IMR-90 (cell line): ENCODE data around the gene BGN. TPM values are rescaled to one million over a fixed set of nuclear protein-coding genes. Genes with fewer than 3 reads are reported as not detected.

Experiments
- ATAC-seq: fragments of 200-7000 bp; cut with Tn5 transposase; 2 replicates; pipeline ENCODE4 v1.9.1; 2020; ENCODE audit warnings: low read depth, mild to moderate bottlenecking, moderate library complexity
- BruUV-seq: library from RNA; stranded (reverse); fragments of 400-500 nt; replicated peaks from 2 replicates; lab custom pipeline; 2021; lab: Mats Ljungman, UMichigan
- CTCF ChIA-PET: fragments of 300-600 bp; formaldehyde crosslinking; extraction: SDS; loops from one replicate; lab custom pipeline; 2021; ENCODE audit warnings: antibody characterized with exemption; lab: Yijun Ruan, JAX
- POLR2A ChIA-PET: fragments of 300-600 bp; sonication (Branson Sonifier 250); formaldehyde crosslinking; loops from one replicate; lab custom pipeline; 2022; ENCODE audit warnings: antibody characterized with exemption; ENCODE audit not compliant: unreplicated experiment; lab: Charles Lee
- DNase-seq: peaks from one replicate; pipeline ENCODE4 v3.0.0; 2013
- H2AFZ ChIP-seq: replicated peaks from 2 replicates; pipeline ENCODE3; 2013; ENCODE audit warnings: low read length, mild to moderate bottlenecking; ENCODE audit not compliant: poor library complexity
- H2AK5ac ChIP-seq: 2 replicates; pipeline ENCODE4 v1.6.1; 2013; ENCODE audit warnings: low read depth, low read length, inconsistent platforms
- H2AK9ac ChIP-seq: replicated peaks from 2 replicates; pipeline ENCODE3; 2013; ENCODE audit warnings: mild to moderate bottlenecking, low read depth, low read length, moderate library complexity; ENCODE audit not compliant: poor library complexity
- H2BK120ac ChIP-seq: 2 replicates; pipeline ENCODE4 v1.6.1; 2013; ENCODE audit warnings: low read depth, low read length, inconsistent platforms
- H2BK15ac ChIP-seq: 3 replicates; pipeline ENCODE4 v1.6.1; 2013; ENCODE audit warnings: low read depth, low read length, inconsistent platforms
- H2BK20ac ChIP-seq: 2 replicates; pipeline ENCODE4 v1.6.1; 2013; ENCODE audit warnings: low read depth, mild to moderate bottlenecking, inconsistent platforms, low read length, moderate library complexity
- H2BK5ac ChIP-seq: 2 replicates; pipeline ENCODE4 v1.6.1; 2013; ENCODE audit warnings: mild to moderate bottlenecking, low read depth, low read length, inconsistent platforms; ENCODE audit not compliant: poor library complexity, severe bottlenecking
- H3K14ac ChIP-seq: replicated peaks from 2 replicates; pipeline ENCODE4 v1.6.1; 2013; ENCODE audit warnings: low read depth, low read length, inconsistent platforms
- H3K18ac ChIP-seq: 2 replicates; pipeline ENCODE4 v1.6.1; 2013; ENCODE audit warnings: low read depth, low read length, control low read depth
- H3K23ac ChIP-seq: 2 replicates; pipeline ENCODE4 v1.6.1; 2013; ENCODE audit warnings: low read depth, low read length, inconsistent platforms
- H3K27ac ChIP-seq: 2 replicates; pipeline ENCODE4 v1.5.1; 2013; ENCODE audit warnings: mild to moderate bottlenecking, control low read depth, low read length; ENCODE audit not compliant: insufficient read depth
- H3K27me3 ChIP-seq: 2 replicates; pipeline ENCODE4 v1.6.1; 2013; ENCODE audit warnings: low read length; ENCODE audit not compliant: control insufficient read depth, insufficient read depth
- H3K36me3 ChIP-seq: 2 replicates; pipeline ENCODE4 v1.6.1; 2013; ENCODE audit warnings: low read length, mixed read lengths; ENCODE audit not compliant: control insufficient read depth, insufficient read depth
- H3K4ac ChIP-seq: 2 replicates; pipeline ENCODE4 v1.6.1; 2013; ENCODE audit warnings: low read depth, low read length, inconsistent platforms
- H3K4me1 ChIP-seq: 2 replicates; pipeline ENCODE4 v1.6.1; 2013; ENCODE audit warnings: low read length, mixed read lengths; ENCODE audit not compliant: control insufficient read depth, insufficient read depth
- H3K4me2 ChIP-seq: 2 replicates; pipeline ENCODE4 v1.6.1; 2013; ENCODE audit warnings: low read depth, mild to moderate bottlenecking, control low read depth, low read length, moderate library complexity
- H3K4me3 ChIP-seq: 2 replicates; pipeline ENCODE4 v1.5.1; 2013; ENCODE audit warnings: low read depth, mild to moderate bottlenecking, control low read depth, low read length, moderate library complexity; ENCODE audit not compliant: insufficient read depth
- H3K56ac ChIP-seq: 2 replicates; pipeline ENCODE4 v1.6.1; 2013; ENCODE audit warnings: low read length, inconsistent platforms; ENCODE audit not compliant: insufficient read depth; ENCODE audit errors: extremely low read depth
- H3K79me1 ChIP-seq, 2 experiments: 2 replicates each; pipeline ENCODE4 v1.6.1; 2013; ENCODE audit warnings: low read length in 2 of 2, inconsistent platforms in 1 of 2, low read depth in 1 of 2
- H3K9ac ChIP-seq: 2 replicates; pipeline ENCODE4 v1.6.1; 2013; ENCODE audit warnings: low read depth, low read length, control low read depth
- H3K9me1 ChIP-seq: 2 replicates; pipeline ENCODE4 v1.6.1; 2013; ENCODE audit warnings: low read length, inconsistent platforms; ENCODE audit not compliant: insufficient read depth
- H3K9me3 ChIP-seq: 2 replicates; pipeline ENCODE4 v1.6.1; 2013; ENCODE audit warnings: low read length; ENCODE audit not compliant: control insufficient read depth, insufficient read depth
- H4K20me1 ChIP-seq: 2 replicates; pipeline ENCODE4 v1.6.1; 2013; ENCODE audit warnings: low read length, inconsistent platforms; ENCODE audit not compliant: insufficient read depth
- H4K5ac ChIP-seq: 2 replicates; pipeline ENCODE4 v1.6.1; 2013; ENCODE audit warnings: mild to moderate bottlenecking, low read depth, low read length, control low read depth
- H4K8ac ChIP-seq, 2 experiments: 2 replicates each; pipeline ENCODE4 v1.6.1; 2013; ENCODE audit warnings: low read depth in 2 of 2, low read length in 2 of 2, control low read depth in 1 of 2, inconsistent platforms in 1 of 2
- H4K91ac ChIP-seq: 2 replicates; pipeline ENCODE4 v1.6.1; 2013; ENCODE audit warnings: low read depth, low read length, inconsistent platforms; ENCODE audit not compliant: insufficient read depth
- CHD1 ChIP-seq: IDR thresholded peaks from 2 replicates; pipeline ENCODE4 v1.6.1; 2012; ENCODE audit warnings: low read depth, low read length, improper control_type of control experiment
- FOS ChIP-seq: fragments of 150-350 bp; IDR thresholded peaks from 2 replicates; pipeline ENCODE4 v1.6.1; 2016; ENCODE audit warnings: low read depth, low read length
- MAZ ChIP-seq: IDR thresholded peaks from 2 replicates; pipeline ENCODE4 v1.6.1; 2012; ENCODE audit warnings: low read depth, mild to moderate bottlenecking, low read length, improper control_type of control experiment, moderate library complexity, borderline replicate concordance
- POLR2A ChIP-seq: IDR thresholded peaks from 2 replicates; pipeline ENCODE4 v1.6.1; 2012; ENCODE audit warnings: mild to moderate bottlenecking, low read depth, low read length
- RAD21 ChIP-seq: IDR thresholded peaks from 2 replicates; pipeline ENCODE4 v1.6.1; 2012; ENCODE audit warnings: low read length, improper control_type of control experiment
- RFX5 ChIP-seq: IDR thresholded peaks from 2 replicates; pipeline ENCODE4 v1.8.0; 2012; ENCODE audit warnings: low read depth, mild to moderate bottlenecking, low read length, moderate library complexity
- SMC3 ChIP-seq: fragments of 150-350 bp; IDR thresholded peaks from 2 replicates; pipeline ENCODE4 v1.6.1; 2016; ENCODE audit warnings: low read depth, mild to moderate bottlenecking, antibody characterized with exemption, low read length, moderate library complexity
- WGBS, 2 experiments: methylation state at CpG; one replicate each; pipeline versions ENCODE4 v1.1.5 to v1.1.7; 2013; ENCODE audit warnings: missing lambda C conversion rate in 2 of 2; ENCODE audit not compliant: insufficient read length in 1 of 2; ENCODE audit errors: extremely low coverage in 2 of 2; 5-methylcytosine and 5-hydroxymethylcytosine counted together
- dilution Hi-C: fragments of 300-500 bp; cut with HindIII; formaldehyde crosslinking; loops from one replicate; pipeline ENCODE4 v1.14.3; 2018; ENCODE audit warnings: low sequenced_read_pairs; ENCODE audit not compliant: unreplicated experiment
- in situ Hi-C: fragments of 300-500 bp; cut with MboI; formaldehyde crosslinking; loops from 3 replicates; pipeline ENCODE4 v1.14.3; 2019; ENCODE audit warnings: low sequenced_read_pairs, inconsistent platforms, mixed read lengths
- intact Hi-C: fragments of 100-400 bp; cut with micrococcal nuclease; formaldehyde crosslinking; loops from 2 replicates; pipeline ENCODE4 v1.10.0; 2022
- polyA plus RNA-seq, 3 experiments: library from polyadenylated mRNA; depleted of rRNA; stranded (reverse); fragments of >200 nt; gene quantifications; 2 replicates each; pipeline ENCODE4 v1.2.3, GENCODE V29; 2012; ENCODE audit warnings: low replicate concordance in 1 of 3
- total RNA-seq: library from RNA; depleted of rRNA; stranded (reverse); fragments of >200 nt; gene quantifications from 2 replicates; pipeline ENCODE4 v1.2.3, GENCODE V29; 2012
- TF ChIP-seq, protein P1 (sequence below): fragments of 150-350 bp; IDR thresholded peaks from 2 replicates; pipeline ENCODE4 v1.6.1; 2016; ENCODE audit warnings: low read depth, mild to moderate bottlenecking, low read length, moderate library complexity, borderline replicate concordance

The BGN gene
- total and polyA plus RNA-seq, 2 of the 4 experiments (the other 2 are of a cell fraction): 11.3 to 298 TPM

GRCh38 chrX:153527208-153527607, 32.4 kb downstream of the BGN start:
- intact Hi-C loops (no loop called here), in situ Hi-C loops (no loop called here), dilution Hi-C loops (no loop called here)
- no peak overlapping the region for H3K9ac ChIP-seq
- no peak overlapping the region for H2BK120ac ChIP-seq
- no peak overlapping the region for H3K23ac ChIP-seq
- H3K4me1 ChIP-seq: no peaks in the 10 kb centered on the region
- H3K9me1 ChIP-seq: no peaks in the 10 kb centered on the region
- H2AFZ ChIP-seq: no peak overlapping the region
- DNase-seq (no peak), ATAC-seq (no peak)
- ChIA-PET CTCF (no interaction called here), POLR2A (no interaction called here)
- H3K36me3 ChIP-seq: no peaks in the 10 kb centered on the region
- H3K4me3 ChIP-seq: no peak overlapping the region
- no peak overlapping the region for H2AK5ac ChIP-seq
- H3K14ac ChIP-seq: no peak overlapping the region
- H3K18ac ChIP-seq: no peak overlapping the region
- no peak overlapping the region for H3K4me2 ChIP-seq
- WGBS, 2 experiments: 58% methylated on average over 3 of the region's 15 CpGs; no CpG with 5 or more reads in 1 of the 2 experiments
- TF ChIP-seq MAZ: no peak
- TF ChIP-seq FOS: no peak
- TF ChIP-seq RAD21: no peak
- no peak for TF ChIP-seq SMC3
- no peak for TF ChIP-seq RFX5
- no peak for TF ChIP-seq POLR2A
- no peak for TF ChIP-seq CHD1
- TF ChIP-seq, protein P1, sequence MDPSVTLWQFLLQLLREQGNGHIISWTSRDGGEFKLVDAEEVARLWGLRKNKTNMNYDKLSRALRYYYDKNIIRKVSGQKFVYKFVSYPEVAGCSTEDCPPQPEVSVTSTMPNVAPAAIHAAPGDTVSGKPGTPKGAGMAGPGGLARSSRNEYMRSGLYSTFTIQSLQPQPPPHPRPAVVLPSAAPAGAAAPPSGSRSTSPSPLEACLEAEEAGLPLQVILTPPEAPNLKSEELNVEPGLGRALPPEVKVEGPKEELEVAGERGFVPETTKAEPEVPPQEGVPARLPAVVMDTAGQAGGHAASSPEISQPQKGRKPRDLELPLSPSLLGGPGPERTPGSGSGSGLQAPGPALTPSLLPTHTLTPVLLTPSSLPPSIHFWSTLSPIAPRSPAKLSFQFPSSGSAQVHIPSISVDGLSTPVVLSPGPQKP: no peak
- BruUV-seq: no TSS peak
- H4K8ac ChIP-seq: no peak overlapping the region
- H3K4ac ChIP-seq: no peak overlapping the region
- peaks cover 2% of the 10 kb centered on the region; the same call in 1 of the 2 replicates for H3K9me3 ChIP-seq
- no peaks in the 10 kb centered on the region for H3K79me1 ChIP-seq
- no peak overlapping the region for H4K5ac ChIP-seq
- H4K91ac ChIP-seq: no peak overlapping the region
- no peak overlapping the region for H3K56ac ChIP-seq
- no peak overlapping the region for H2AK9ac ChIP-seq
- H3K27ac ChIP-seq: no peak overlapping the region
- peaks cover 28% of the 10 kb centered on the region; the same call in 1 of the 2 replicates for H3K27me3 ChIP-seq
- H2BK15ac ChIP-seq: no peak overlapping the region
- no peak overlapping the region for H2BK5ac ChIP-seq
- H4K20me1 ChIP-seq: no peaks in the 10 kb centered on the region
- H2BK20ac ChIP-seq: no peak overlapping the region
